ENCODE results near the gene EXOC5.

DNA sequence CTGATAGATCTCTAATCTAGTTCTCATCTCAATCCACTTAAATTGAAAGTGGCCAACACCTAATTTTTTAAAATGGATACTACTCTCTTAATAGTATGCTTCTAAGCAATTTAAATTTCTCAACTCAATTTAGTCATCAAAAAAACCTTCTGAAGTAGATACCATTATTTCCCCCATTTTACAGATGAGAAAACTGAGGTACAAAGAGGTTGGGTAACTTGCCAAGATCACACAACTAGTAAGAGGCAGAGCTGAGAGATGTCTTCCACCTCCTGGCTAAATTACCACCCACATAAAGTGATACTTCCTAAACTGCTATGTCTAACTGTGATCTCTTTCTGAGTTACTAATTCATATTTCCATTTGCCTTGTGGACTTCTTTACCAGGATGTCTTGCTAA is 6.6 kb downstream of the EXOC5 start:
- TF ChIP-seq, protein P1, sequence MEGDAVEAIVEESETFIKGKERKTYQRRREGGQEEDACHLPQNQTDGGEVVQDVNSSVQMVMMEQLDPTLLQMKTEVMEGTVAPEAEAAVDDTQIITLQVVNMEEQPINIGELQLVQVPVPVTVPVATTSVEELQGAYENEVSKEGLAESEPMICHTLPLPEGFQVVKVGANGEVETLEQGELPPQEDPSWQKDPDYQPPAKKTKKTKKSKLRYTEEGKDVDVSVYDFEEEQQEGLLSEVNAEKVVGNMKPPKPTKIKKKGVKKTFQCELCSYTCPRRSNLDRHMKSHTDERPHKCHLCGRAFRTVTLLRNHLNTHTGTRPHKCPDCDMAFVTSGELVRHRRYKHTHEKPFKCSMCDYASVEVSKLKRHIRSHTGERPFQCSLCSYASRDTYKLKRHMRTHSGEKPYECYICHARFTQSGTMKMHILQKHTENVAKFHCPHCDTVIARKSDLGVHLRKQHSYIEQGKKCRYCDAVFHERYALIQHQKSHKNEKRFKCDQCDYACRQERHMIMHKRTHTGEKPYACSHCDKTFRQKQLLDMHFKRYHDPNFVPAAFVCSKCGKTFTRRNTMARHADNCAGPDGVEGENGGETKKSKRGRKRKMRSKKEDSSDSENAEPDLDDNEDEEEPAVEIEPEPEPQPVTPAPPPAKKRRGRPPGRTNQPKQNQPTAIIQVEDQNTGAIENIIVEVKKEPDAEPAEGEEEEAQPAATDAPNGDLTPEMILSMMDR (conservative IDR thresholded peaks at IDR 0.05), result no peak
- TF ChIP-seq ZFX (IDR thresholded peaks at IDR 0.05), result no peak

All from C4-2B (cell line).